ENCODE measurements around the gene PLN.

PLN gene

DNA sequence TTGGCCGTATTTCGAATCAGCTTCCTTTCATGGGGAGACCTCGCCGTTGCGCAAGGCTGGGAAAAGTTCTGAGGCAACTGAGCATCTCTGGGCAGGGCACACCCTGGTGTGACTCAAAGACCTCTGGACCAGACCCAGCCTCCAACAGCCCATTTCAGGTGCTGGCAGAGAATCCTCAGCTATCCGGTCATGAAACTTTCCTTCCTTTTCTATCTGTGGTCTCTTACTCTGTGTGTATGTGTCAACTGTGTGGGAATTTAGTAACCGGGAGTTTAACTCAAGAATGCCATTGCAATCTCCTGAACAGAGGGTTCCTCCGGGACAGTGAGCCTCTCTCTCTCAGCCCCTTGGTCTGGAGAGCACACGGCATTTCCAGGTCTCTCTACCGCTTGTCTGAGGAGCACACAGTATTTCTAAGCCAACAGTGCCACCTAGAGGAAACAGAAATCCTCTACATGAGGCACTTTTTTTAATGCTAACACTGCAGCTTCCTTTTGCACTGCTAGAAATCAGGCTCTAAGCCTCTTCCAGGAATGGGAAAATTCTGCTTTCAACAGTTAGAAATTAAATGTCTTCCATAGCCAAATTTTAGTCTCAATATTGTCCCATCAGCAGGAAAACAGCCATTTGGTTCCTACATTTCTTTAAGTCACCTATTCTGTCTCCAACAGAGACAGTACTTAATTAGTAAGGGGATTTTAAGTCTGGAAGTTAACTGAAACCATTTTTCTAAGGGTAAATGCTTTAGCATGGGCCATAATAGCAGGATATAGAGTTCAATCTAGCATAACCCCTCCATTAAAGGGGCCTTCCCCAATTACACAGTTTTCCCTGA is 32.7 kb downstream of the PLN start:
- DNase-seq: peak in 2 of 5 experiments; percentile 27 to 47

DNA sequence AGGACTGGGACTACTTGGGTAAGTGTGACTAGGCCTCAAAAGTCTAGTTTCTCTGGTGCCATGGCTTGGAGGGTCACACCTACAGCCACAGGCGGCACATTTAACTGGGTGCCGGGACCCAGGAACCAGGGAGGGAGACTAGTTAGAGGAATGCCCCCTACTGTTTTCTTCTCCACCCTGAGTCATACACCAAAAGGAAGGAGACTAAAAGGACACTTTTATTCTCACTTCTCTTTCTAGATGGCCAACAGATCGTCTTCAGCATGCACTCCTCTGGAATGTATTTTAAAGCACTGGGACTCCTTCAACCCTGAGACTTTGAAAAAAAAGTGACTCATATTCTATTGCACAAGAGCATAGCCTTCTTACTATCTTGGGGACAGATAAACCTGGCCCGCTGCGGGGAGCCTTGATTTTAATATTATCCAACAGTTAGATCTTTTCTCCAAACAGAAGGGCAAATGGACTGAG is 33.4 kb downstream of the PLN start:
- no peak for DNase-seq

- no peak for DNase-seq
These were observed 36.8 kb downstream of the PLN start for GRCh38 chr6:118584911-118585310.

- no peak for DNase-seq
These were observed 38.8 kb downstream of the PLN start for GRCh38 chr6:118586746-118587485.

DNA sequence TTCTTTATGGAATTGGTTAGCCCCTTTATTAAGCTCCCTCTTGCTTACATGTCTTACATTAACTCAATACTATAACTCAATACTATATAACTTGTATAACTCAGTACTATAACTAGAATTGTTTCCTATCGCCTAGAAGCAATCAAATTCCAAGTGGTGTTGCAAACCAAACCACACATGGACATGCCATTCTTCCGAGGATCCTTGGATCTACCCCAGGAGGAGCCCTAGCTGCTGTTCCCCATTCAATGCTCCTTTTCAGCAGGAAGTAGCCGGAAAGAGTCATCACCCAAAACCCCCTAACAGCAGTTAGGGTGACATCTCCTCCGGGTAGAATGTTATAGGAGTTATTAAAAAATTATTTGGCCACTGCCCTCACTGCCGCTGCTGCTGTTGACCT is 40.5 kb downstream of the PLN start:
- no peak for DNase-seq

DNA sequence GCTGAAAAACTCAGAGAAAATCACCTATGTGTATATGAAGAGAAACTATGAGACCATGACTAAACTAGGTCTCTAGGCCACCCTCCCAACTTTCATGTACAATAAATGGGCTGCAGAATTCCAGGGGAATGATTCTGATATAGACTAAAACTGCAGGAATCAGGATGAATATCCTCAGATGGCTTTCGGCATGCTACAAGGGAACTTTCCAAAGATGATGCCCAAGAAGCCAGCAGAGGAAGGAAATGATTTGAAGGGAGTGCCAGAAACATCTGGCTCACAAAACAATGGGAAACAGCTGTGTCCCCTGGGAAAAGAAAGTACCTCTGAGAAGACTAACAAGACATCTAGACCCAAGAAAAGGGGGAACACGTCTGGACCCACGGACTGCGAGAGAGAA is 41.1 kb downstream of the PLN start:
- DNase-seq: no peak

DNA sequence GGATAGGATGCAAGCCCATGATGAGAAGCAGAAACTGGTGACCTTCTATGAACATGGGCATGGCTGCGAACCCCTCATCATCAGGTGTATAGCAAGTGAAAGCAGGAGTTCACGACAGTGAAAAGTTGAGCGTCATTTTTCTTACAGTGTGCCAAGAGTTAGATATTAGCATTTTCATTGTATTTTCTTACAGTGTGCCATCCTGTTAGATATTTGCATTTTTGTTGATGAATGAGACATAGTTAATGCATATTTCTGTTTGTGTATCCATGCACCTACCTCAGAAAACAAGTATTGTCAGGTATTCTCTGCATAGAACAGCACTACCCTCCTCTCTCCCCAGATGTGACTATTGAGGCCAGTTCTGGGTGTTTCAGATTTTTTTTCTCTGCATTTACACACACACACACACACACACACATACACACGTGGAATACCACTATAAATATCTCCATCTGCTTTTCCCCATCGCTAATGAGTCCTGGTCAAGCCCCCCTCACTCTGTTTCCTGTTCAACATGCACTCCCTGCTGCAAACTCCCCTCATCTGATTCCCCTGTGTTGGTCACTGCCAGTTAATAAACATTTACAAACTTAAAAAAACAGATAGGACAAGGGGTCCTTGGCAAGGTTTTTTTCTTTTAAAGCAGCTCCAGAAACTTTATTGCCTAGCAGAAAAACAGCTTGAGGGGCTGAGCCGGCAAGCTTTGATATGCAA is 41.7 kb downstream of the PLN start:
- DNase-seq: no peak

GRCh38 chr6:118591897-118592296 is 43.8 kb downstream of the PLN start:
- DNase-seq: no peak

DNA sequence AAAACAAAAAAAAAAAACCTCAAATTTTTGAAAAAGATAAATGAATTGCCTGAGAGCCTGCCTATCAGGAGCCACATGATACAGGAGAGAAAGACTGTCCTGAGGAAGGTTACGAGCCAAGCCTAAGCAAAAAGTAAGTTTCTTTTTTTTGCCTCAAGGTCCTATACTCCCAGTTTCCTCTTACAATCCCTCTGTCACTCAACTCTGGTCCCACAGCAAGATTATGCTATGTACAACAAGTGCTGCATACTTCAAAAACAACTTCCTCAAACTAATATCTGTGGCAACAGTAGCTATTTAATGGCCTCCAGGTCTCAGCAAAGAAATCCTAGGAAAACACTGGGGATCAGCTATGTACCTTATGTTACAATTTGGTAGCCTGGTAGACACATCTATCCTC is 46.8 kb downstream of the PLN start:
- DNase-seq: no peak

GRCh38 chr6:118596774-118597320 is 48.8 kb downstream of the PLN start:
- no peak for DNase-seq

DNA sequence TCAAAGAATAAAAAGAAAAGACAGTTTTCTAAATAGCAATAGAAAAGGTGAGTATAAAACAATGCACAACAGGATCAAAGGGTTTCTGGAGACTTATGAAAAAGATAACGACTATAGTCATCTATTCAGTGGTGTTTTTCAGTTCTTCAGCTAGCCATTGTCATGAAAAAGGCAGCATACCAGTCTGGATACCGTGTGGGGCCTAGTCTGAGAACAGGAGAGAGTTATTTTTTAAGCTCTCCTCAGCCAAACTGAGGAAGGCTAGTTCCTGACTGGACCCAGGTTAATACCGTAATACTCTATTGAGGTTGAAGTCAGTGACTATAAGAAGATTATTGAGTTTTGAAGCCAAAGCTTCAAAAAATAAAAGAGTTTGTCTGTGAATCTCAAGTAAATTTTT is 49.5 kb downstream of the PLN start:
- no peak for DNase-seq

DNA sequence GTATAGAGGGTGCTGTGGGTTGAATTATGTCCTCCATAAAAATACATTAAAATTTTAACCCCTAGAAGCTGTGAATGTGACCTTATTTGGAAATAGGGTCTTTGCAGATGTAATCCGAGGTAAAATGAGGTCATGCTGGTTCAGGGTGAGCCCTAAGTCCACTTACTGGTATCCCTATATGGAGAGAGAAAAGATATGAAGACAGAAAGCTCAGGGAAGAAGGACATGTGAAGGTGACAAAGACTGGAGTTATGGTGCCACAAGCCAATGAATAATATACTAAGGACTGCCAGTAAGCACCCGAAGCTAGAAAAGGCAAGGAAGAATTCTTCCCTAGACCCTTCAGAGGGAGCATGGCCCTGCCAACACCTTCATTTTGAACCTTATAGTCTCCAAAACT is 50.2 kb downstream of the PLN start:
- no peak for DNase-seq

DNA sequence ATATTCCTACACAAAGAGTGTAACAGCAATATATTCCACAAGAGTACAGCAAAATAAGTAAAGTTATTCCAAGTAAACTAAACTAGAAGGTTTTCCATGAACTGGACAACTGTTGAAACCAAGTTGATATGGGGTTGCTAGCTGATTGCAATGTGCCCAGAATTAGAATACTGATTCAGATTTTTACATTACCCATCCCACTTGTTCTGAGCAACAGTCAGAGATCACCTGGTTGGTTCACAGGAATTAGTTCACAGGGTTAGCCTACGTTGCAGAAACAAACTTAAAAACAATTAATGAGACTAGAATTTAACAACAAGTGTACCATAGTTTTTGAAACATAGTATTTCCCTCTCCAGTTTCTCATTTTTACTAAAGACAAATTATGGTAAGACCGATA is 54.2 kb downstream of the PLN start:
- DNase-seq: no peak

- DNase-seq: no peak
These were observed 55.3 kb downstream of the PLN start for GRCh38 chr6:118603372-118603771.

GRCh38 chr6:118606268-118606667 is 58.2 kb downstream of the PLN start:
- DNase-seq: no peak

DNA sequence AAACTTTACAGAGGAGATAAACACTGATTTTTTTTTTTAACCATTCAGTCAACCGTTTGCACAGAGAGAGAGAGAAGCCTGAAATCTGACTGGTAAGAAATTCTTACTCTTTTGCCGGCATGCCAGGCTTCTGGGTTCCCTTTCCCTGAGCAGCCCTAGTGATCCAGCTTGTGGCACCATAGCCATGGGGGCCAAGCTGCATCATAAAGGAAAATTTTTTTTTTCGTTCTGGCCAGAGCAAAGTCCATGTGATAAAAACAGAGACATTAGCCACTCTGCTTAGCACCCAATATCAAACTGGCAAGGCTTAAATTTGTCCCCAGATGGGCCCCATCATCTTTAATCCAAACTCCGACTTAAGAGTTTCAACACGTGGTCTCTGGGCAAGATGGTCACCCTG is 58.8 kb downstream of the PLN start:
- DNase-seq: no peak

Data from T-helper 2 cell (primary cell).